GM12878 (cell line): ENCODE measurements around the gene POLR2F. TPM values are rescaled to one million over a fixed set of nuclear protein-coding genes. Genes with fewer than 3 reads are reported as not detected.

Experiments used
- ATAC-seq: fragments of 200-7000 bp; cut with Tn5 transposase; 3 replicates; pipeline ENCODE4 v1.9.1; 2020; ENCODE audit warnings: mild to moderate bottlenecking, moderate library complexity
- BruUV-seq: library from RNA; stranded (reverse); fragments of 400-500 nt; replicated peaks from 2 replicates; lab custom pipeline; 2021; lab: Mats Ljungman, UMichigan
- CTCF ChIA-PET: fragments of 300-600 bp; sonication (Branson Sonifier 250); formaldehyde crosslinking; extraction: SDS; loops from one replicate; lab custom pipeline; 2021; ENCODE audit warnings: inconsistent platforms; lab: Yijun Ruan, JAX
- POLR2A ChIA-PET: fragments of 350-600 bp; formaldehyde crosslinking; extraction: SDS; loops from one replicate; lab custom pipeline; 2021; ENCODE audit warnings: inconsistent platforms; lab: Charles Lee
- RAD21 ChIA-PET: fragments of 300-600 bp; sonication (Branson Sonifier 250); formaldehyde crosslinking; loops from one replicate; lab custom pipeline; 2023; ENCODE audit warnings: antibody characterized with exemption; ENCODE audit not compliant: unreplicated experiment; lab: Charles Lee
- SMC1A ChIA-PET: fragments of 300-600 bp; sonication (Branson Sonifier 250); formaldehyde crosslinking; loops from one replicate; lab custom pipeline; 2023; ENCODE audit not compliant: unreplicated experiment, uncharacterized antibody; lab: Charles Lee
- DNase-seq: peaks from one replicate; pipeline ENCODE4 v3.0.0-alpha.2; 2011; ENCODE audit warnings: low read depth, low spot score
- FAIRE-seq: peaks from 3 replicates; lab custom pipeline; 2011; peaks lifted over from hg19 to GRCh38; lab: Jason Lieb, UNC
- H2AFZ ChIP-seq: 2 replicates; pipeline ENCODE4 v1.6.0; 2011; ENCODE audit warnings: low read depth, low read length, control low read depth; ENCODE audit not compliant: control insufficient read depth
- H3K27ac ChIP-seq: 2 replicates; pipeline ENCODE4 v1.5.1; 2011; ENCODE audit warnings: control low read depth; ENCODE audit not compliant: control insufficient read depth, insufficient read depth
- H3K27me3 ChIP-seq, 2 experiments: replicated peaks in 1 of 2; 2 replicates each; pipeline versions ENCODE4 v1.6.0 to v1.6.1; 2011; ENCODE audit warnings: low read length in 1 of 2; ENCODE audit not compliant: control insufficient read depth in 2 of 2, insufficient read depth in 2 of 2
- H3K36me3 ChIP-seq, 2 experiments: 2 replicates each; pipeline ENCODE4 v1.5.1; 2011; ENCODE audit warnings: low read length in 1 of 2; ENCODE audit not compliant: control insufficient read depth in 2 of 2, insufficient read depth in 2 of 2
- H3K4me1 ChIP-seq: 2 replicates; pipeline ENCODE4 v1.6.1; 2011; ENCODE audit warnings: mild to moderate bottlenecking, low read length, moderate library complexity, mixed read lengths; ENCODE audit not compliant: control insufficient read depth, insufficient read depth
- H3K4me2 ChIP-seq: 2 replicates; pipeline ENCODE4 v1.6.0; 2011; ENCODE audit warnings: control low read depth; ENCODE audit not compliant: control insufficient read depth, insufficient read depth
- H3K4me3 ChIP-seq: fragments of 200-600 bp; sonication (generic); 2 replicates; pipeline ENCODE4 v1.5.1; 2016
- H3K79me2 ChIP-seq: 2 replicates; pipeline ENCODE4 v1.6.0; 2011; ENCODE audit warnings: low read length; ENCODE audit not compliant: control insufficient read depth, insufficient read depth
- H3K9ac ChIP-seq: 2 replicates; pipeline ENCODE4 v1.8.0; 2011; ENCODE audit warnings: low read length, control low read depth, mixed read lengths; ENCODE audit not compliant: control insufficient read depth, insufficient read depth
- H3K9me3 ChIP-seq: replicated peaks from 3 replicates; pipeline ENCODE4 v1.5.1; 2011; ENCODE audit warnings: mild to moderate bottlenecking, low read length; ENCODE audit not compliant: control insufficient read depth, insufficient read depth
- H4K20me1 ChIP-seq: 2 replicates; pipeline ENCODE4 v1.6.0; 2011; ENCODE audit not compliant: control insufficient read depth, insufficient read depth
- CREM ChIP-seq: IDR thresholded peaks from 2 replicates; pipeline ENCODE4 v1.6.1; 2014; ENCODE audit warnings: antibody characterized with exemption, low read depth
- MEF2B ChIP-seq: fragments of 450-650 bp; IDR thresholded peaks from 2 replicates; pipeline ENCODE4 v1.6.1; 2018; ENCODE audit warnings: mild to moderate bottlenecking, moderate library complexity; ENCODE audit not compliant: partially characterized antibody, poor library complexity, severe bottlenecking
- MYB ChIP-seq: fragments of 150-350 bp; IDR thresholded peaks from 2 replicates; pipeline ENCODE4 v1.6.1; 2014; ENCODE audit warnings: mild to moderate bottlenecking, low read depth, low read length, borderline replicate concordance
- NFYA ChIP-seq: IDR thresholded peaks from 2 replicates; pipeline ENCODE4 v1.6.1; 2011; ENCODE audit warnings: low read depth, mild to moderate bottlenecking, low read length, improper control_type of control experiment, borderline replicate concordance
- SIX5 ChIP-seq: IDR thresholded peaks from 2 replicates; pipeline ENCODE4 v1.6.1; 2011; ENCODE audit warnings: mild to moderate bottlenecking, low read depth, low read length, moderate library complexity; ENCODE audit not compliant: severe bottlenecking
- WGBS: methylation state at CpG from one replicate; pipeline ENCODE4 v1.1.6; 2016; ENCODE audit warnings: low lambda C conversion rate; ENCODE audit not compliant: insufficient replicate concordance, insufficient coverage; ENCODE audit errors: missing lambda C conversion rate; 5-methylcytosine and 5-hydroxymethylcytosine counted together
- in situ Hi-C: fragments of 300-500 bp; cut with MboI; formaldehyde crosslinking; loops from 9 replicates; pipeline ENCODE4 v1.14.3; 2018; ENCODE audit warnings: mixed read lengths
- intact Hi-C: fragments of 100-400 bp; cut with micrococcal nuclease; formaldehyde crosslinking; loops from one replicate; pipeline ENCODE4 v1.14.2; 2022; ENCODE audit not compliant: unreplicated experiment
- polyA plus RNA-seq, 11 experiments: library from polyadenylated mRNA; depleted of rRNA in 4 of 11; unstranded in 6 of 11; stranded (reverse) in 5 of 11; fragments of >200 nt; fragmentation: Nextera tagmentation in 4 of 11; fragmentation: Illumina TruSeq in 1 of 11; extraction: Ambion mirVana in 4 of 11; extraction: Trizol in 1 of 11; gene quantifications; 1 replicate in 1 of 11; 2 replicates in 10 of 11; pipeline versions ENCODE4 v1.2.1 to v1.2.3, GENCODE V29; 2011 to 2016; ENCODE audit warnings: inconsistent platforms in 2 of 11, missing spikeins in 2 of 11, low read depth in 1 of 11
- total RNA-seq, 4 experiments: library from RNA; depleted of rRNA in 3 of 4; stranded (reverse); fragments of >200 nt in 3 of 4; fragmentation: Illumina TruSeq in 1 of 4; extraction: Trizol in 1 of 4; gene quantifications; 2 replicates each; pipeline versions ENCODE4 v1.2.1 to v1.2.3, GENCODE V29; 2013 to 2021
- TF ChIP-seq, protein P1 (sequence below): fragments of 450-650 bp; IDR thresholded peaks from 2 replicates; pipeline ENCODE4 v1.6.1; 2017; ENCODE audit warnings: antibody characterized with exemption, mild to moderate bottlenecking, moderate library complexity
- TF ChIP-seq, protein P2 (sequence below): fragments of 150-350 bp; IDR thresholded peaks from 2 replicates; pipeline ENCODE4 v1.6.1; 2016; ENCODE audit warnings: low read depth, low read length
- TF ChIP-seq, protein P3 (sequence below): IDR thresholded peaks from 2 replicates; pipeline ENCODE4 v1.6.1; 2011; ENCODE audit warnings: borderline replicate concordance, low read depth, mild to moderate bottlenecking, moderate library complexity, low read length; ENCODE audit not compliant: insufficient read depth, poor library complexity, severe bottlenecking

POLR2F gene
- total and polyA plus RNA-seq, 10 of the 15 experiments (the other 5 are each of a cell fraction or from before 2014, with no cell fraction given), result 71.9 to 218 (median 100.0) TPM

DNA sequence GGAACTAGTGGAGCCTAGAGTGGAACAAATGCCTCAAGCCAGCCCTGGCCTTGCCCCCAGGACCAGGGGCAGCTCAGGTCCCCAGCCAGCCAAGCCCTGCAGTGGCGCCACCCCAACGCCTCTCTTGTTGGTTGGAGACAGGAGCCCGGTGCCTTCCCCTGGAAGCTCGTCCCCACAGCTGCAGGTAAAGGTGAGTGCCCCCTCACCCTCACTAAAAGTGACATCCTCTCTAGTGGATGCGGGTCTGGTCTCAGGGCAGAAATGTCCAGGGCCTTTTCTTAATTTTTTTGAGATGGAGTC, 25.9 kb upstream of the POLR2F start (continued):
- TF ChIP-seq, protein P1, sequence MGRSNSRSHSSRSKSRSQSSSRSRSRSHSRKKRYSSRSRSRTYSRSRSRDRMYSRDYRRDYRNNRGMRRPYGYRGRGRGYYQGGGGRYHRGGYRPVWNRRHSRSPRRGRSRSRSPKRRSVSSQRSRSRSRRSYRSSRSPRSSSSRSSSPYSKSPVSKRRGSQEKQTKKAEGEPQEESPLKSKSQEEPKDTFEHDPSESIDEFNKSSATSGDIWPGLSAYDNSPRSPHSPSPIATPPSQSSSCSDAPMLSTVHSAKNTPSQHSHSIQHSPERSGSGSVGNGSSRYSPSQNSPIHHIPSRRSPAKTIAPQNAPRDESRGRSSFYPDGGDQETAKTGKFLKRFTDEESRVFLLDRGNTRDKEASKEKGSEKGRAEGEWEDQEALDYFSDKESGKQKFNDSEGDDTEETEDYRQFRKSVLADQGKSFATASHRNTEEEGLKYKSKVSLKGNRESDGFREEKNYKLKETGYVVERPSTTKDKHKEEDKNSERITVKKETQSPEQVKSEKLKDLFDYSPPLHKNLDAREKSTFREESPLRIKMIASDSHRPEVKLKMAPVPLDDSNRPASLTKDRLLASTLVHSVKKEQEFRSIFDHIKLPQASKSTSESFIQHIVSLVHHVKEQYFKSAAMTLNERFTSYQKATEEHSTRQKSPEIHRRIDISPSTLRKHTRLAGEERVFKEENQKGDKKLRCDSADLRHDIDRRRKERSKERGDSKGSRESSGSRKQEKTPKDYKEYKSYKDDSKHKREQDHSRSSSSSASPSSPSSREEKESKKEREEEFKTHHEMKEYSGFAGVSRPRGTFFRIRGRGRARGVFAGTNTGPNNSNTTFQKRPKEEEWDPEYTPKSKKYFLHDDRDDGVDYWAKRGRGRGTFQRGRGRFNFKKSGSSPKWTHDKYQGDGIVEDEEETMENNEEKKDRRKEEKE, result no peak
- TF ChIP-seq MYB, result no peak
- TF ChIP-seq, protein P2, sequence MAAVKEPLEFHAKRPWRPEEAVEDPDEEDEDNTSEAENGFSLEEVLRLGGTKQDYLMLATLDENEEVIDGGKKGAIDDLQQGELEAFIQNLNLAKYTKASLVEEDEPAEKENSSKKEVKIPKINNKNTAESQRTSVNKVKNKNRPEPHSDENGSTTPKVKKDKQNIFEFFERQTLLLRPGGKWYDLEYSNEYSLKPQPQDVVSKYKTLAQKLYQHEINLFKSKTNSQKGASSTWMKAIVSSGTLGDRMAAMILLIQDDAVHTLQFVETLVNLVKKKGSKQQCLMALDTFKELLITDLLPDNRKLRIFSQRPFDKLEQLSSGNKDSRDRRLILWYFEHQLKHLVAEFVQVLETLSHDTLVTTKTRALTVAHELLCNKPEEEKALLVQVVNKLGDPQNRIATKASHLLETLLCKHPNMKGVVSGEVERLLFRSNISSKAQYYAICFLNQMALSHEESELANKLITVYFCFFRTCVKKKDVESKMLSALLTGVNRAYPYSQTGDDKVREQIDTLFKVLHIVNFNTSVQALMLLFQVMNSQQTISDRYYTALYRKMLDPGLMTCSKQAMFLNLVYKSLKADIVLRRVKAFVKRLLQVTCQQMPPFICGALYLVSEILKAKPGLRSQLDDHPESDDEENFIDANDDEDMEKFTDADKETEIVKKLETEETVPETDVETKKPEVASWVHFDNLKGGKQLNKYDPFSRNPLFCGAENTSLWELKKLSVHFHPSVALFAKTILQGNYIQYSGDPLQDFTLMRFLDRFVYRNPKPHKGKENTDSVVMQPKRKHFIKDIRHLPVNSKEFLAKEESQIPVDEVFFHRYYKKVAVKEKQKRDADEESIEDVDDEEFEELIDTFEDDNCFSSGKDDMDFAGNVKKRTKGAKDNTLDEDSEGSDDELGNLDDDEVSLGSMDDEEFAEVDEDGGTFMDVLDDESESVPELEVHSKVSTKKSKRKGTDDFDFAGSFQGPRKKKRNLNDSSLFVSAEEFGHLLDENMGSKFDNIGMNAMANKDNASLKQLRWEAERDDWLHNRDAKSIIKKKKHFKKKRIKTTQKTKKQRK, result no peak
- no peak for TF ChIP-seq MEF2B
- TF ChIP-seq SIX5, result no peak

DNA sequence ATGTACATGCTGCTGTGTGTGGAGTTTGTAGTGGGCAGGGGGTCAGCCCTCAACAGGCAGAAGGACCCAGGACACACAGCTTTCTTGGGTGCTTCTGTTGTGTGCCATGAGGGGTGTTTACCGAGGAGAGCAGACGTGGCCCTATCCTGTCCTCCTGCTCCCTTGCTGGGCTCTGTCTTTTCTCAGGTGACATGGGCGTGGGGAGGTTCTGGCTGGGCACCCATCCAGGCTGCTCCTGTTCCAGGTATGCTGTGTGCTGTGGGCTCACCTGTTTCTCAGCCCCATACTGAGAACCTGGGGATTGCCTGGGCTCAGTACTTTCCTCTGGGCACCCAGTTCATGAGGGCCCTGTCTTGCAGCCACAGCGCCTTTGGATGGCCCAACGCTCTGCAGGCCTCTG, 24.1 kb upstream of the POLR2F start:
- TF ChIP-seq NFYA (no peak), CREM (no peak)
- TF ChIP-seq, protein P3, sequence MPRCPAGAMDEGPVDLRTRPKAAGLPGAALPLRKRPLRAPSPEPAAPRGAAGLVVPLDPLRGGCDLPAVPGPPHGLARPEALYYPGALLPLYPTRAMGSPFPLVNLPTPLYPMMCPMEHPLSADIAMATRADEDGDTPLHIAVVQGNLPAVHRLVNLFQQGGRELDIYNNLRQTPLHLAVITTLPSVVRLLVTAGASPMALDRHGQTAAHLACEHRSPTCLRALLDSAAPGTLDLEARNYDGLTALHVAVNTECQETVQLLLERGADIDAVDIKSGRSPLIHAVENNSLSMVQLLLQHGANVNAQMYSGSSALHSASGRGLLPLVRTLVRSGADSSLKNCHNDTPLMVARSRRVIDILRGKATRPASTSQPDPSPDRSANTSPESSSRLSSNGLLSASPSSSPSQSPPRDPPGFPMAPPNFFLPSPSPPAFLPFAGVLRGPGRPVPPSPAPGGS, result no peak
- H3K4me2 ChIP-seq, result no peak overlapping the region
- H2AFZ ChIP-seq, result no peak overlapping the region
- H4K20me1 ChIP-seq, result no peaks in the 10 kb centered on the region
- BruUV-seq, result no TSS peak
- FAIRE-seq, result no peak
- ChIA-PET RAD21 (no interaction called here), SMC1A (no interaction called here), CTCF (no interaction called here), POLR2A (no interaction called here)
- intact Hi-C loops, result no loop called here
- H3K9me3 ChIP-seq, result no peaks in the 10 kb centered on the region
- peaks cover 3 to 9% of the 10 kb centered on the region in 2 experiments; a peak in 3 of 4 replicates for H3K36me3 ChIP-seq
- no peaks in the 10 kb centered on the region for H3K27me3 ChIP-seq
- ATAC-seq, result no peak
- in situ Hi-C loops, result no loop called here
- H3K27ac ChIP-seq, result no peak overlapping the region
- no peak overlapping the region for H3K4me3 ChIP-seq
- no peak overlapping the region for H3K9ac ChIP-seq
- 95% methylated on average over 5 of the region's 5 CpGs for WGBS
- DNase-seq, result no peak
- no peaks in the 10 kb centered on the region for H3K79me2 ChIP-seq
- peaks cover 10% of the 10 kb centered on the region for H3K4me1 ChIP-seq
